Cardiac muscle cell (in vitro differentiated cells and primary cell): ENCODE results near the gene SMC6. TPM values are rescaled to one million over a fixed set of nuclear protein-coding genes. Genes with fewer than 3 reads are reported as not detected.

Source experiments
- DNase-seq, 2 donors: peaks; one replicate each; pipeline versions ENCODE4 v3.0.0 to v3.0.0-alpha.2; 2010 to 2017; ENCODE audit warnings: low read depth in 1 of 2, low spot score in 1 of 2
- H3K27ac ChIP-seq: fragments of 200-600 bp; sonication (generic); 2 replicates; pipeline ENCODE4 v1.5.1; 2016
- H3K27me3 ChIP-seq: fragments of 200-600 bp; sonication (generic); 2 replicates; pipeline ENCODE4 v1.6.0; 2016; ENCODE audit warnings: control low read depth
- H3K36me3 ChIP-seq: fragments of 200-600 bp; sonication (generic); 2 replicates; pipeline ENCODE4 v1.5.1; 2016; ENCODE audit warnings: control low read depth
- H3K4me1 ChIP-seq: fragments of 200-600 bp; sonication (generic); 2 replicates; pipeline ENCODE4 v1.8.1; 2017; ENCODE audit warnings: low read depth, mild to moderate bottlenecking, mixed run types
- H3K4me3 ChIP-seq: fragments of 200-600 bp; sonication (generic); 2 replicates; pipeline ENCODE4 v1.5.1; 2016; ENCODE audit warnings: mild to moderate bottlenecking
- H3K9me3 ChIP-seq: fragments of 200-600 bp; sonication (generic); 2 replicates; pipeline ENCODE4 v1.5.1; 2017; ENCODE audit warnings: low read depth, mild to moderate bottlenecking, control low read depth
- polyA plus RNA-seq: library from polyadenylated mRNA; unstranded; fragments of >200 nt; fragmentation: Nextera tagmentation; extraction: Ambion mirVana; gene quantifications from 2 replicates; pipeline ENCODE4 v1.2.1, GENCODE V29; 2016
- total RNA-seq: library from RNA; depleted of rRNA; stranded (reverse); fragments of >200 nt; gene quantifications from 2 replicates; pipeline ENCODE4 v1.2.3, GENCODE V29; 2016
- TF ChIP-seq, protein P1 (sequence below): IDR thresholded peaks from 2 replicates; pipeline ENCODE4 v1.5.1; 2012; ENCODE audit warnings: low read depth, mild to moderate bottlenecking, low read length

Gene SMC6
- total and polyA plus RNA-seq, 2 experiments from 2014 or later = 13.1 to 19.2 TPM

GRCh38 chr2:17780546-17780945 is 26.9 kb upstream of the SMC6 start:
- peaks cover 18% of the 10 kb centered on the region for H3K36me3 ChIP-seq
- no peaks in the 10 kb centered on the region for H3K27me3 ChIP-seq
- H3K9me3 ChIP-seq = no peaks in the 10 kb centered on the region
- no peak for DNase-seq
- no peak overlapping the region for H3K27ac ChIP-seq
- TF ChIP-seq, protein P1, sequence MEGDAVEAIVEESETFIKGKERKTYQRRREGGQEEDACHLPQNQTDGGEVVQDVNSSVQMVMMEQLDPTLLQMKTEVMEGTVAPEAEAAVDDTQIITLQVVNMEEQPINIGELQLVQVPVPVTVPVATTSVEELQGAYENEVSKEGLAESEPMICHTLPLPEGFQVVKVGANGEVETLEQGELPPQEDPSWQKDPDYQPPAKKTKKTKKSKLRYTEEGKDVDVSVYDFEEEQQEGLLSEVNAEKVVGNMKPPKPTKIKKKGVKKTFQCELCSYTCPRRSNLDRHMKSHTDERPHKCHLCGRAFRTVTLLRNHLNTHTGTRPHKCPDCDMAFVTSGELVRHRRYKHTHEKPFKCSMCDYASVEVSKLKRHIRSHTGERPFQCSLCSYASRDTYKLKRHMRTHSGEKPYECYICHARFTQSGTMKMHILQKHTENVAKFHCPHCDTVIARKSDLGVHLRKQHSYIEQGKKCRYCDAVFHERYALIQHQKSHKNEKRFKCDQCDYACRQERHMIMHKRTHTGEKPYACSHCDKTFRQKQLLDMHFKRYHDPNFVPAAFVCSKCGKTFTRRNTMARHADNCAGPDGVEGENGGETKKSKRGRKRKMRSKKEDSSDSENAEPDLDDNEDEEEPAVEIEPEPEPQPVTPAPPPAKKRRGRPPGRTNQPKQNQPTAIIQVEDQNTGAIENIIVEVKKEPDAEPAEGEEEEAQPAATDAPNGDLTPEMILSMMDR = no peak
- no peak overlapping the region for H3K4me3 ChIP-seq
- H3K4me1 ChIP-seq = no peaks in the 10 kb centered on the region

- Histone ChIP-seq H3K9me3 (no peaks in the 10 kb centered on the region), H3K36me3 (peaks cover 13% of the 10 kb centered on the region), H3K27ac (no peak overlapping the region), H3K4me3 (no peak overlapping the region), H3K27me3 (no peaks in the 10 kb centered on the region), H3K4me1 (no peaks in the 10 kb centered on the region)
- TF ChIP-seq, protein P1 = no peak
- no peak for DNase-seq
Measured at GRCh38 chr2:17772532-17772931, 18.9 kb upstream of the SMC6 start.

DNA sequence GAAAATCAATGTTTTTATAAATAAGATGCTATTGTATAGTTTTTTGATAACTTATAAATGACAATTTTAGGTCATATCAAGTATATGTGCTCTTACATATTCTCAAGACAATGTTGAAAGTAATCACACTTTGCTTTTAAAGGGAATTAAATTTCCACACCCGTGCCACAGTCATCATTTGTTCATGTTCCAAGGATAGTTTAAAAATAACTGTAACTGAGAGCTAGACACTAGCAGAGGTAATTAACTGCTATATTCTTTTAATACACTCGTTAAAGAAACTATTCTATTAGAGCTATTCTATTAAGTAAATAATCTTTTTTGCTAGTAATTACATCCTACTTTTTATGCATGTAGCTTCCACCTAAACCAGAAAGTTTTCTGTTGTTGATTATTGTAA is 18.3 kb upstream of the SMC6 start:
- Histone ChIP-seq H3K27me3 (no peaks in the 10 kb centered on the region), H3K36me3 (peaks cover 11% of the 10 kb centered on the region), H3K27ac (no peak overlapping the region), H3K4me1 (no peaks in the 10 kb centered on the region), H3K9me3 (no peaks in the 10 kb centered on the region), H3K4me3 (no peak overlapping the region)
- no peak for DNase-seq
- TF ChIP-seq, protein P1 = no peak

DNA sequence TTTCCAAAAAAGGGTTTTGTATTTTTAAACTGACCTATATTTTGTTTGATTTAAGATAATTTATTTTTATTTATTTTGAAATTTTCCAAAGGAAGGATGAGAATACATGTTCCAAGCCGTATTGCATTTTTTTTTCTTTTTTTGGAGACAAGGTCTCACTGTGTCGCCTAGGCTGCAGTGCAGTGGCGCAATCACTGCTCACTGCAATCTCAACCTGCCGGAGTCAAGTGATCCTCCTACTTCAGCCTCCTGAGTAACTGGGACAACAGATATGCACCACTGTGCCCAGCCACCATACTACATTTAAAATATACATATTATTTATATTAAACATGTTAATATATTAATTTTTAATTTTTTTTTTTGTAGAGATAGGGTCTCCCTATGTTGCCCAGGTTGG is 15.3 kb upstream of the SMC6 start:
- Histone ChIP-seq H3K4me1 (no peaks in the 10 kb centered on the region), H3K9me3 (no peaks in the 10 kb centered on the region), H3K4me3 (no peak overlapping the region), H3K36me3 (peaks cover 6% of the 10 kb centered on the region), H3K27me3 (no peaks in the 10 kb centered on the region), H3K27ac (no peak overlapping the region)
- no peak for DNase-seq
- TF ChIP-seq, protein P1 = no peak

- H3K27me3 ChIP-seq = no peaks in the 10 kb centered on the region
- H3K9me3 ChIP-seq = no peaks in the 10 kb centered on the region
- no peaks in the 10 kb centered on the region for H3K36me3 ChIP-seq
- TF ChIP-seq, protein P1 = no peak
- no peak overlapping the region for H3K4me3 ChIP-seq
- peak in 1 of 2 donors; percentile 61 for DNase-seq
- H3K4me1 ChIP-seq = no peaks in the 10 kb centered on the region
- H3K27ac ChIP-seq = no peak overlapping the region
Measured at GRCh38 chr2:17765398-17765797, 11.8 kb upstream of the SMC6 start.
